ENCODE results near the gene PPP1R1B.

PPP1R1B gene

DNA sequence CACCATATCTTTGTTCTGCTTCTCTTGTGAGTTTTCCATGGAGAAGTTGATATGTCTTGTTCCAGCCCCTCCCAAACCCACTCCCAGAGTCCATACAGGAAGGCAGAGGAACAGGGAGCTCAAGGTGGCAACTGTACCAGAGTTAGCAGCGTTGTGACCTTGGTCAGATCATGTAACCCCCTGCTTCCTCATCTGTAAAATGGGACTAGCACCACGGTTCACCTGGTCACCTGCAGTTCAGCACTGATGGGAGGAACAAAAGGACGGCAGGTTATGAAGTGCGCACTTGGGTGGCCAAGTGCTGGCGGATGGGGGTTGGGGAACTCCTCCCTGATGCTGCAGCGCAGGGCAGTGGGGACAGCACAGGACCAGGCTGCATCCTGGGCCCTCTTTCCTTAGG, 11.3 kb upstream of the PPP1R1B start:
- no peak for DNase-seq (ENCODE audit: low read depth in 2 of 2)

DNA sequence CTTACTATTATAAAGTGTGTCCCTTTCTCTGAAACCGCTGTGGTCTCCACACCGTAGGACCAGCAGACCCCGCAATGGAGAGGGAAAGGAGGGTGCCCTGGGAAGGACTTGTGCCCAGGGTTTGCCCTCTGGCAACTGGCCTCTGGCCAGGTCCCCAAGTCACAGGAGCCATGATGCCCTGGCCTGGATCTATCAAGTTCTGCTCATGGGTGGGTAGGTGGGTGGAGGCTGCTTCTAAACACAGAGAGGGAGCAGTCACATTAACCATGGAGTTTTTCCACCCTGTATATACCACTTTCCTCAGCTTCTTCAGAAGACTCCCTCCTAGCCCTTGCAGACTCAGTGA, 9.7 kb upstream of the PPP1R1B start:
- DNase-seq (ENCODE audit: low read depth in 2 of 2): no peak

DNA sequence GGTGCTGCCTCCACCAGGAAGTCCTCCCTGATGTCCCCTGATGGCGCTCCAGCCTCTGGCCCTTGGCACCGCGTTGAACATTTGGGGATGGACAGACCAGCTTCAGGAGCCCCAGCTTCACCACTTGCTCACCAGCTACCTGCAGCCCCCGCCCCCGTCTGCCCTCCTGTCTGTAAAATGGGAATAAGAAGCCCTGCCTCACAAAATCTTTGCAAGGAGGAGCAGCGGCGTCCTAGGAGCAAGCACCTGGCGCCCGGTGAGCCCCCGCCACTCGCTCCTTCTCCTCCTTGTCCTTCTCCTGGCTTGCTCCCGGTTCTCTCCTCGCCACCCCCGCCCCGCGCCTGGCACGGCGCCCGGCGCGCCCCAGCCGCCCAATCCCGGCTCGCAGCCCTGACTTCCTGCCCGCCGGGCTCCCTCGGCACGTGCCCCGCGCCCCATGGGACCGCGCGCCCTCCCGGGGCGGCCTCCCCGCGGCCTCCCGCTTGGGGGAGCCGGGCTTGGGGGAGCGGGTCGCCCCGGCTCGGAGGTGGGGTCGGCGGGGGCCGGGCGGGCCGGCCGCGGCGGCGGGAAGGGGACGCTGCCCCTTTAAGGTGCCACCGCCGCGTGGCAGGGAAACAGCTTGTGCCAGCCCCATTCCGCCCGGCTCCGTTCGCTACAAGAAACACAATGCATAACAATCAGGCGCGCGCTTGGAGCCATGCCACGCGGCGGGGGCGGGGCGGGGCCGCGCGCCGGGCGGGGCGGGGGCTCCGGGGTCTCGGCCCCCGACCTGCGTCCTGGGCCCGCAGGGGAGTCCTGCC, 9.1 kb upstream of the PPP1R1B start:
- DNase-seq (ENCODE audit: low read depth in 2 of 2): peak in 1 of 2 donors; percentile 39

DNA sequence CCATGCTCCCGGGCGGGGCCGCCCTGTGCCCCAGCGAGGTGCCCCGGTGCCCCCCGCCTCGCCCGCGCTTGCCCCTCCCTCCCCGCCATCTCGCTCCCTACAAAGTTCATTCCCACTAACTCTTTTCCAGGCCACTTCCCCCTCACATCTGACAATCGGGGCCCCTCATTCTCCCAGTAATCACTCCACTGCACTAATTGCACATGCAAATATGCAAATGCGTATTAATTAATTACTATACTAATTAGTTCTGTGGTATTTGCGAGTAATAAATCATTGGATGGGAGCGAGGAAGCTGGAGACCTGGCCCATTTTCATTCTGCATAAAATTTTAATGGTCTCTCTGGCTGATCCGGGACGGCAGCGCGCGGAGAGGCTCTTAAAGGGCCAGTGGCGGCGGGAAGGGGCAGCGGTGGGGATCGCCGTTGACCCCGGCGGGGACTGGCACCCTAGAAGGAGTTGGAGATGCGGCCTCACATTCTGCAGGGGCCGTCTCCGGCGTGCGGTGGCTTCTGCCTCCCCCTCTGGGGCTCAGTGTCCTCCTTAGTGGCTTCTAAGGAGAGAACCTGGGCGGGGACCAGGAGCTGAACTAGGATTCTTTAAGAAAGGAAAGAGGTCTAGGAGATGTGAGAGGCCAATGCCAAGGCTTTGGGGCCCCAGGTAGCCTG, 8.4 kb upstream of the PPP1R1B start:
- DNase-seq (ENCODE audit: low read depth in 2 of 2): no peak

DNA sequence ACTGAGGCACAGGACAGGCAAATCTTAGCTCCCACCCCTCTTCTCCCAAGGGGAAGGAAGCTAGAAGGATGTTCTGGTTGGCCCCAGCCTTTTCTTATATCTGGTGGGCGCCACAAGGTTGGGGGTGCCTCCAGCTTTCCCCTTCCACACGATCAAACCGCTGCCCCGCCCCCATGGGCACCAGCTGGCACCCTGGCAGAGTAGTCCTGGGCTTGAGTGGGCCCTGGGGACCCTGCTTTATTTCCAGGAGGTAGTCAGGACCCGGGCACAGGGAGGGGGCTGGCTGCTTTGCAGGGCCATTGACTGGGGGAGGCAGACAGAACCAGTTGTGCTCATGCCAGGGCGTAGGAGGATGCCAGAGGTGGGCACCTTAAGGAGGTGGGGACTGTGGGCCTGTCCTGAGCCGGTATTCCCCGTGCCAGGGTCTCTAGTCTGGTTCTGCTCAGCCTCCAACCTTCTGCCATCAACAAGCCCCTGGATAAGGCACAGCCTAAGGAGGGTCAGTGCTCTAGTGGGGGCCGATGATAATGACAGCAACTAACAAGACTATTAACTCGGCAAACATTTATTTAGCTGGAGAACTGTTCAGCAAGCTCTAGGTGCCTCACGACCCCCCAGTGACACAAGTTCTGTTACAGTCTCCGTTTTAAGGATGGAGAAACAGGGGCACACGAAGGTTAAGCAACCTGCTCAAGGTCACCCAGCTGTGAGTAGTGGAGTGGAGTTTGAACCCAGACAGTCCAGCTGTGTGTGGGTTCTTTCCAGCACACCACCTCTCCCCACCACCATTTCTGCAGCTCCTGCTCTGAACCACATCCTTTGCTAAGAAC, 7.6 kb upstream of the PPP1R1B start:
- DNase-seq (ENCODE audit: low read depth in 2 of 2): no peak

DNA sequence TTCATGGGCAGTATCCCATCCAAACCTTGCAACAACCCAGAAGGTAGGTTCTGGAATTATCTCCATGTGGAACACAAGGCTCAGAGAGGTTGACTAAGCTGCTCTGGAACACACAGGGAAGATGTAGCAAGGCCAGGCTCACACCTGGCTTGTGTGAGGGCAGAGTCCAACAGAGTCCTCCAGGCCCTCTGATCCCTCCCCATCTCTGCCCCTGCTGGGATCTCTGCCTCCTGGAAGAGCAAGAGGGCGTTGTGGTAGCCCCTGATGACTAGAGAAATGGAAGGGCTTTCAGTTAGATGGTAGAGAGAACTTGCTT, 7.0 kb upstream of the PPP1R1B start:
- no peak for DNase-seq (ENCODE audit: low read depth in 2 of 2)

DNA sequence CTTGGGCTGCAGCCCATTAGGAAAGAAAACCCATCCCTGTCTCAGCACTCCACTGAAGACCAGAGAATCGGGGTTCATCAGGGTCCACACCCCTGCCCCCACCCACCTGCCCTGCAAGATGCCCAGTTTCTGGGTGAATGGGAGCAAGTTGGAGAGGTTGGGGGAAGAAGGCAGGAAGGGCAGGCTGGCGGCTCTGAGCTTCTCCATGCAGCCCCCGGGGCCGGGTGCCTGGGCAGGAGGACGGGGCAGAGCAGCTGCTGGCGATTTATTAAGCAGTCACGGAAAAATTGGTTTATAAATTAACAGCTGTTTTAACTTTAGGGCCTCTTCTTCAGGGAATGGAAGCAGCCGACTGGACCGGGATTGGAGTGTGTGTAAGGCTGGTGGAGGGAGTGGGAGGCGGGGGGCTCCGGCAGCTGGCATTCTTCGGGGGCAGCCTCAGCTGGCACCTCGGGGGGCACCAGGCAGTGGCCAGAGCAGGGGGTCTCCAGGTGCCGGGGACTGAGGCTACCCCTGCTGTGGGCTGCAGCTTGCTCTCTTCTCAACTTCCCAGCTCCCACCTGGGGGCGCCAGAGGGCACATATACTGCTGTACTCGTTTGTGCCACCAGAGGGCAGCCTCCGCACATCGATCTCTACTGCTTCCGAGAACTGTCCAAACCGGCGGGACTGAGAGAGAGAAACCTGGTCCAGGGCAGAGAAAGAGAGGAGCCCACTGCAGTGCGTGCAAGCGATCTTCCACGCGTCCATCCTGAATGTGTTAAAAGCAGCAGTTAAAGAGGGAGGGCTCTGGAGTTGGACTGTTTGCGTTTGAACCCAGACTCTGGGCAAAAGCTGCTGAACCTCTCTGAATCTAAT, 5.0 kb upstream of the PPP1R1B start:
- DNase-seq (ENCODE audit: low read depth in 2 of 2): peak; percentile 83 to 86

DNA sequence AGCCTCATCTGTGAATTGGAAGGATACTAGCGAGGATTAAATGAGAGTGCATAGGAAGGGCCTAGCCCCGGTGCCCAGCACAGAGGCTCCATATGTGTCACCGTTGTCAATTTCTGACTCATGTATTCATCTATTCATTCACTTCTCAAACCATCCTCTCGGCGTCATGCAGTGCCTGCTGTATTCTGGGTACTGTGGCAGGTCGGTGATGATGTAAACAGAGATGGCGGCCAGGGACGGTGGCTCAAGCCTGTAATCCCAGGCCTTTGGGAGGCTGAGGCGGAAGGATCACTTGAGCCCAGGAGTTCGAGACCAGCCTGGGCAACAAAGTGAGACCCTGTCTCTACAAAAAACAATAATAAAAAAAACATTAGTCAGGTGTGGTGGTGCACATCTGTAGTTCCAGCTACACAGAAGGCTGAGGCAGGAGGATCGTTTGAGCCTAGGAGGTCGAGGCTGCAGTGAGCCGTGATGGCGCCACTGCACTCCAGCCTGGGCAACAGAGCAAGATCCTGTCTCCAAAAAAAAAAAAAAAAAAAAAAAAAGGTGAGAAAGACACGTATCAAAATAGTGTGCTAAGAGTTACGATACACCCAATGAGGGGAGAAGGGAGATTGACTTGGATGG, 4.3 kb upstream of the PPP1R1B start:
- no peak for DNase-seq (ENCODE audit: low read depth in 2 of 2)

DNA sequence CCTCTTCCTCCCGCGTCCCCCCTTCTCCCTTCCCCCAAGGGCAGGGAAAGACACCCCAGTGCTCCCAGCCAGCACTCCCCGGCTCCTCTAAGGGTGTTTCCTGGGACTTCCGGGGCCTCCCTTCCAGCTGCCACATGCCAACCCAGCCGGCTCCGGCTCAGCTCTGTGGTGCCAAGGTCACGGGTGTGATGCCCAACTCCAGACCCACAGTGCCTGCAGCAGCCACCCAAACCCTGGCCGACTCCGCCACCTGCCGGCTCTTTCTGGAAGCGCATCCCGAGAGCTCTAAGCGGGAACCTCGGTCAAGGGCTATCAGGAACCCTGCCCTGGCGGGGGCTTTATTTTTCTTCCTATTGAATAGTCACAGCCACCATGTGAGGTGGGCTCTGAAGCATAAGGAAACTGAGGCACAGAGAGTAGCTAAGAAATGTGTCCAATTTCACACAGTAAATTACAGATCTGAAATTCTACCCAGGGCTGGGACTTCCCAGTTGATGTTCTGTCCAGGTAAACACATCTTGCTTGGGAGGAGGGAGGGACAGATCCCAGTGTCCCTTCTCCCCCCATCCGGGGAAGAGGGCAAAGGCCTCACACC, 3.3 kb upstream of the PPP1R1B start:
- peak; percentile 85 to 91 for DNase-seq (ENCODE audit: low read depth in 2 of 2)

DNA sequence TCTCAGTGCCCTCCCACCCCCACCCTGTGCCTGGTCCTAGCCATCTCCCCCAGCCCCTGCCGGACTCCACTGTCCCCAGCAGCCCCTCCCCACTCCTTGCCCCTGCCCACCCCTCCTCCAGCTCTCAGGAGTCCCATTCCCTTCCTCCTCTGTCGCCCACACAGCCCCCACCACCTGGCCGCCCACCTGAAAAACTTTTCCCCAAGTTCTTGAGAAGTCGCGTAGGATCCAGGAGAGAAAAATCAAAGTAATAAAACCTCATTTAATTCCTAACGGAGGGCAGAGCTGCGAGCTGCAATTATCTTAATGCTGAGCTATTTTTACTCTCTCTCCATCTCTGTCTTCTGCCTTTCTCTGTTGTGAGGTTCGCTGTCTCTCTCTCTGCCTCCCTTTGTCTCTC, 2.4 kb upstream of the PPP1R1B start:
- no peak for DNase-seq (ENCODE audit: low read depth in 2 of 2)

DNA sequence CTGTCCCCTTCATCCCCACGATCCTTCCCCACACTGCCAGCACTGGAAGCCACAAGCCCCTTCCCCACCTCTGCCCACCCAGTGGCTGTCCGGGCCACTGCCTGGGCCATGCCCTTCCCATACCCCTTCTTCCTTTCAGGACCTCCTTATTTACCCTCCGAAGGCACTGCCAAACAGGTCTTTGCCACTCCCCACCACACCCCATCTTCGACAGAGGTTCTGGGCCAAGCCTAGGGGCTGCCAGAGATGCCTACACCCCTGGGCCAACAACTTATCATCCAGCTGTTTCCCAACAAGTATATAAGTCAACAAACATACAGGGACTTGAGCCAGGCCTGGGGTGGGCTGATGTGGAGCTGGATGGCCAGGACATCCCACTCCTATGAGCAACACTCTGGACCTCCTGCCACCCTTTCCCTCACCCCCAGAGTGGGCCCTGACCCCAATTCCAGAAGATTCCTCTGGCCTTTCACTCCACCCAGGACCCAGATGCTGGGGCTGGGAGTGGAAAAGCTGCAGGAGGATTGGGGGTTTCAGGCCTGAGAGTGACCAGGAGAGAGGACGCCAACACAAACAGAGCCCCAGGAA, 1.5 kb upstream of the PPP1R1B start:
- no peak for DNase-seq (ENCODE audit: low read depth in 2 of 2)

DNA sequence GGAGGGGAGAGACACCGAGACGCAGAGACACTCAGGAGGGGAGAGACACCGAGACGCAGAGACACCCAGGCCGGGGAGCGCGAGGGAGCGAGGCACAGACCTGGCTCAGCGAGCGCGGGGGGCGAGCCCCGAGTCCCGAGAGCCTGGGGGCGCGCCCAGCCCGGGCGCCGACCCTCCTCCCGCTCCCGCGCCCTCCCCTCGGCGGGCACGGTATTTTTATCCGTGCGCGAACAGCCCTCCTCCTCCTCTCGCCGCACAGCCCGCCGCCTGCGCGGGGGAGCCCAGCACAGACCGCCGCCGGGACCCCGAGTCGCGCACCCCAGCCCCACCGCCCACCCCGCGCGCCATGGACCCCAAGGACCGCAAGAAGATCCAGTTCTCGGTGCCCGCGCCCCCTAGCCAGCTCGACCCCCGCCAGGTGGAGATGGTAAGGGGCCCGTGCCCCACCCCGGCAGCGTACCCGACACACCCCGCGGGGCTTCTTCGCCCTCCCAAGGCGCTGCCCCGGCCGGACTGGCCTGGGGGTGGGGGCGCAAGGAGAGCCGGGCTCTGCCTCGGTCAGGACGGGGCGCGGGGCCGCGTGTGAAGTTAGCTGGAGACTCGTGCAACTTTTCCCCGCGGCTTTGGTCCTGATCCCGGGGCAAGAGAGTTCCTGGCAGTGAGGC, 427 bp downstream of the PPP1R1B start:
- DNase-seq (ENCODE audit: low read depth in 2 of 2): no peak

DNA sequence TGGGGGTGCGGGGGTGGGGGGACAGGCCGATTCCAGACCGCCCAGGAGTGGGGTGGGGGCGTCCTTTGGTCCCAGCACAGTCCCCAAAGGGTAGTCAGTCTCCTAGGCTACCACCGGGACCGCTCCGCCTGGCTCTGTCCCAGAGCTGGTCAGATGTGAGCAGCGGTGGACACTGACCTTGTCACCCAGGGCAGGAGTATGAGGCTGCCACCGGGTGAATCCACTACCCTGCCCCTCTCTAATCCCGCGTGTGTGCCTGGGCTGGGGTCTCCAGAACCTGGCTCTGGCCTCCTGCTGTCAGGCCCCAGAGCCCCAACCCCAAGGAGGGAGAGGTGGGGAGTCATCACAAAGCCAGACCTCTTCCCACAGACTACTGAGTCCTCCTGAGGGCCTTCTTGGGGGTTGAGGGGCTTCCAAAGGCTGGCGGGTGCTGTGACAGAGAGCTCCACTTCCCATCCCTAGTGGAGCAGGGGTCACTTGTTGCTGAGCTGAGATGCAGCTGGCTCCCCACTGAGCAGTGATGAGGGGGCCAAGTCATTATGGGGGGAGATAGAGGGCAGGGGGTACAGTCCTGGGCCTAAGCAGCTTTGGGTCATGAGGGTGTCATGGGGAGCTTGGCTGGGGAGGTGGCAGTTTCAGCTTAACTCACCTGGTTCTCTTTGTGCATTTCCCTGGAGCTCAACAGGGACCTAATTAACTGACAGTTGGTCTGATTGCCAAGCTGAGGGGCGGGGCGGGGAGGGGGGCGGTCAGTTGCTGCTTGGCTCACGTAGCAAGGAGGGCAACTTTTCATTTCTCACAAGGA, 1.2 kb downstream of the PPP1R1B start:
- no peak for DNase-seq (ENCODE audit: low read depth in 2 of 2)

DNA sequence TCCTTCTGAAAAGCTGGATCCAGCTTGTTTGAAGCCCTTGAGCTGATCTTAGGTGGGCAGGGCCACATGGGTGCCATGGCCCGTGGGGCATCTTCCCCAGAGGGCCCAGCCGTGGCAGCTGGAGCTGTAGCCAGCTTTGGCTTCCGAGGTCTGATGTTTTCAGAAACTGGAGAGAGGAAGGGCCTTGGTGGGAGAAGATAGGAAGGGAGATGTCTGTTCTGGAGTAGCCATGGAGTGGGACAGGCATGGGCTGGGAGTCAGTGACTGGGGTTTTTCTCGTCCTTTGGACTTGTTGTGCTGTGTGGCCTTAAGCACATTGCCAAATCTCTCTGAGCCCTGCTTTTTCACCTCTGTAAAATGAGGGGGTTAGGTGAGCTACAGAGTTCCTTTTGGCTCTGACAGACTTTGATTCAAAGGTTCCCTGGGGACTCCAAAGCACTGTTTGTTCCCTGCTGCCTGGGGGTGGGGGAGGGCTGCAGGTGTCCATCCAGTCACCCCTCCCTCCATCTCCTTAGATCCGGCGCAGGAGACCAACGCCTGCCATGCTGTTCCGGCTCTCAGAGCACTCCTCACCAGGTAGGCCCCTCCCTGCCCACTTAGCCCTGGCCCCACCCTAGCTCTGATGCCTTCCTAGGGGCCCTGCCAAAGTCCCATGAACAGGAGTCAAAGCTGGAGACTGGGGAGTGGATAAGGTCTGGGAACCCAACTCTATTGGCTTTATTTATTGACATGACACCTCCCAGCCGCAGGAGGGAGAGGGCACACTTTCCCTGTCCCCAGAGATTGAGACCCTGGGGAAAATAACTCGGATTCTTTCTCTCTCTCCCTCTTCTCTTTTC, 2.1 kb downstream of the PPP1R1B start:
- no peak for DNase-seq (ENCODE audit: low read depth in 2 of 2)

DNA sequence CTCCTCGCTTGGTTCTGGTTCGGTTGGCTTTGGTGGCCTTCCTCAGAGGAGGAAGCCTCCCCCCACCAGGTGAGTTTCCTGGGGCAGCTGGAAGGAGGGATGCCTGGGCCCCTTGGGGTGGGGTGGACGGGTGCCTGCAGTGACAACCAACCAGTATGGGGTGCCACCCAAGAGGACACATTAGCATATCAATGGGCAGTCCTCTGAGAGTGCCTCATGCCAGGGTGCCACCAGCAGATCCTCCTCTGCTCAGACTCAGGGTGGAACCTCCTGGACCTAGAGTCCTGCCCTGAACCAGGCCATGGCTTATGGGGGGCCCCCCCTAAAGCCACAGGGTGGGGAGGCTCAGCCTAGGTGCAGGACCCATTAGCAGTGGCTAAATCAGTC, 2.7 kb downstream of the PPP1R1B start:
- no peak for DNase-seq (ENCODE audit: low read depth in 2 of 2)

DNA sequence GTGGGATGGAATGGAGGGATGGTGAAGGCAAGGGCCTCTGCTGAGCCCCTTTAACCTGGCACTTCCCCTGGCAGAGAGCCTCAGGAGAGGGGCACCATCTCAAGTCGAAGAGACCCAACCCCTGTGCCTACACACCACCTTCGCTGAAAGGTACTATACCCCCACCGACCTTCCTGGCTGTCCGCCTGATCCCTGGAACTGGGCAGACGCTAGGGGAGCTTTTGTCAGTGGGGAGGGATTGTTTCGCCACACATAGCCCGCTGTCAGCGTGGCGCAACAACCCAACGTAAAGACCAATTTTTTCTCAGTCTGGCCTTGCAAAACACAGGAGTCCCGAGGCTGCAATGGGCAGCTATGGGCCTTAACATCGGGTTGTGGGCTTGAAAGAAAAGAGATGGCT, 3.1 kb downstream of the PPP1R1B start:
- DNase-seq (ENCODE audit: low read depth in 2 of 2): no peak

DNA sequence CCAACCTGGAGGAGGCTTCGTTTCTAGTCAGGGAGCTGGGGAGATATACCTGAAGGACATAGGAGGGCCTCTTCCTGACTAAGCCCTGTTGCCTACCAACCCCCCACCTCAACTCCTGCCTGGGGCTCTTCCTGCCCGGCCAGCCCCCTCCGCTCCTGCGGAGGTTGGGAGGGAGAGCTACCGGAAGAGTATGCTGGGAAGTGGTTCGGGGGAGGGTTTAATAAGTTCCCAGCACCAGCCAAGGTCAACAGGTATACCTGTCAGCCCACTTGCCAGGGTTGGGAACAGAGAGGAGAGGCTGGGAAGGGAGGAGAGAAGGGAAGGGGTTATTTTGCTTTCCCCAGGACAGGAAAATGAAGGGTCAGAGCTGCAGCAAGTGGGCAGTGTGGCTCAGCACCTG, 4.7 kb downstream of the PPP1R1B start:
- DNase-seq (ENCODE audit: low read depth in 2 of 2): no peak

DNA sequence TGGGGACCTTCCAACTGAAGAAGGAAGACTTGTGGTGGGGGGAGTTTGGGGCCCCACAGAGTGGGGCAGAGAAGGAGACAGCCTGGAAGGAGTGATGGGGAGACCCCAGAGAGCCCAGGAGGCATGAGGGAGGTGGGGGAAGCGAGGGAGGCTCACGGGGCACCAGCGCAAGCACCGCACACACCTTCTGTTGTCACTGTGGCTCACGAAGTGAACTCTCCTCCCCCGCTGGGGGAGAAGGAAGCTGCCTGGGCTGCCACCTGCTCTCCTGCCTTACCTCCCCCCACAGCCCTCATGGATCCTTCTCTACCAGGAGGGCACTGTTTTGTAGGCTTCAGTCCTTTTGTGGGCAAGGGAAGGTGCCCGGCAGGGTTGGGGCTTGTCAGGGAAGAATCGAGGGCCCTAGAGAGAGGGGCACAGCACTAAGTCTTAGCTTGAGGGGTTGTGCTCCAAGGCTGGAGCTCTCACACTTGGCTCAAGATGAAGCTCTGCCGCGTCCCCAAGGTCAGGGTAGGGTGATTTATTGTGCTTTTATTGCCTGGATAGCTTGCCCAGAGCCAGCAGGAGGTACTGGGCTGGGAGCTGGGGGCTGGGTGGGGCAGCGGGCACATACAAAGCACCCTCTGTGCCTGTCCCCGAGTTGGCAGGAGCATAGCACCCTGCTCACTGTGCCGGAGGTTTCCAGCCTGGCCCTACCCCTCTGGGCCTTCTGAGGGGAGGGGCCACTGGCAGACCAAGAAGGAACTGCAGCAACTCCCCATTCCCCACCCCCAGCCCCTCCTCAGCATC, 5.6 kb downstream of the PPP1R1B start:
- DNase-seq (ENCODE audit: low read depth in 2 of 2): no peak

All from activated CD4-positive, alpha-beta T cell treated with anti-CD3 and anti-CD28 coated beads for 24 hours (primary cell).